Erythroblast (primary cell): ENCODE measurements around the gene NPC1.
"Not testable (repeated sequence)": the region's sequence is repeated elsewhere in the genome, so short reads cannot be mapped to it uniquely, and the experiment has no call there.

Experiments
- DNase-seq, 2 experiments: peaks; one replicate each; lab custom pipeline; 2025; lab: John Stamatoyannopoulos, UW
- GATA1 ChIP-seq: IDR thresholded peaks from 2 replicates; pipeline ENCODE4 v1.6.1; 2011; ENCODE audit warnings: low read depth, mild to moderate bottlenecking, control low read depth, low read length, moderate library complexity
- POLR2A ChIP-seq: IDR thresholded peaks from 2 replicates; pipeline ENCODE4 v1.6.1; 2011; ENCODE audit warnings: mild to moderate bottlenecking, low read length

The NPC1 gene

DNA sequence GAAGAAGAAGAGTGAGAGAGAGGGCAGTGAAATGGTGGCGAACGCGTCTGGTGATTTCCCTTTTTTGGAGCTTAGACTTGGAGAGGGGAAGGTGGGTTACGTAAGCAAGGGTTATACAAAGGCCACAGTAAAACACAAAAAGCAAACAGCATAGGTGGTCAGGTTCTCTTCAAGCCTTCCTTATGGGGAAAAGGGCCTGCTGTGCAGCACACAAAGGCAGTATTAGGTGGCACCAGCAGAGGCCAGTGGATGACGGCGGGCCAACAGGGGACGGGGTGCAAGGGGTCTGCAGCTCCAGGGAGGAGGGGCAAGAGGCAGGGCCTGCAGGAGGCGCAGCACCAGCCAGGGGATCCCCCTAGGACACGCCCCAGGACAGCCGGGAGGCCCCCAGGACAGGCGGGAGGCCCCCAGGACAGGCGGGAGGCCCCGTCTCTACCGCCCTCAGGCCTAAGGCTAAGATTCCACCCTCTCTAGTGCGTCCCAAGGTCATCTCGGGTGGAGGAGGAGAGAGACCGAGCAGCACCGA lies 32.6 kb upstream of the NPC1 start:
- no peak for TF ChIP-seq GATA1
- no peak for TF ChIP-seq POLR2A
- no peak for DNase-seq

DNA sequence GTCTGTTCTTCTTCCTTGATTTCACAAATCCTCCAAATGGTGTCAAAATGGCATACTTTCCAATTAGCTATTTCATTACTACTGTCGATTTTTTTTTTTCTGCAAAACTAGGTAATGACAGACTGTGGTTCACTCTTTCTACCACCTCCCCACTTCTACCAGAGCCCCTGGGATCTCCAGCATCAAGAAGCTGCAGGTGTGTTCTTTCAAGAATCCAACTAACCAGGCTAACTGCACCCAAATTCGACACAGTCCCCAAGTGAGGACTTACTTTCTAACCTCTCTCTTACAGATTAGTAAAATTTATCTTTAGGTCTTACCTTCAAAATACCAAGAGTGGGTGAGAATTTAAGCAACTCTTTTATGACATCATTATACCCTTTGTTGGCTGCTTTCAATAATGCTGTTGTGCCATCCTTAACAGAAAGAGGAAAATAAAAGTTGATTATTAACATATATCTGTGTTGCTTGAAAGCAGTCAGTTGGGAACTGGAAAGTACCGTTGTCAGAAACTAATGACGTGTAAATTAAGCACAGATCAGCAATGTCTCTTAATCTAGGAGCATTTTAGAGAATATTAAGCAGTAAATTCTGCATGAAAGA lies 31.2 kb upstream of the NPC1 start:
- no peak for DNase-seq
- no peak for TF ChIP-seq GATA1
- TF ChIP-seq POLR2A = no peak

DNA sequence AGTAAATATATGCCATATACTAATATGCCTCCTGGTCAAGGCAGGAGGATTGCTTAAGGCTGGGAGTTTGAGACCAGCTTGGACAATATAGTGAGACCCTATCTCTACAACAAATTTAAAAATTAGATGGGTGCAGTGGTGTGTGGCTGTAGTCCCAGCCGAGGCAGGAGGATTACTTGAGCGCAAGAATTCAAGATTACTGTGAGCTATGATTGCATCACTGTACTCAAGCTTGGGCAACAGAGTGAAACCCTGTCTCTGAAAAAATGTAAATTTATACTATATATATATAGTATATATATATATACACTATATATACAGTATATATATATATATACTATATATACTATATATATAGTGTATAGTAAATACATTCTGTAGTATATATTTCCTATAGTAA lies 30.0 kb upstream of the NPC1 start:
- TF ChIP-seq GATA1 (no peak), POLR2A (no peak)
- DNase-seq = no peak

DNA sequence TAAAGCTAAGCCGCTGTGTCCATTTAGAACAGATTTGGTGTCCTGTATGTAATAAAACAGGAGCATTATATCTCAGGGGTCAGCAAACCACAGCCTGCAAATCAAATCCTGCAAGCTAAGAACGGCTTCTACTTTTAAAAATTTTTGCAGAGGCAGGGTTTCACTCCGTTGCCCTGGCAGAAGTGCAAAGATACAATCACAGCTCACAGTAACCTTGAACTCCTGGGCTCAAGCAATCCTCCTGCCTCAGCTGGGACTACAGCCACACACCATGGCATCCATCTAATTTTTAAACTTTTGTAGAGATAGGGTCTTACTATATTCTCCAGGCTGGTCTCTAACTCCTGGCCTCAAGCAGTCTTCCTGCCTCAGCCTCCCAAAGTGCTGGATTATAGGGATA lies 28.6 kb upstream of the NPC1 start:
- no peak for DNase-seq
- TF ChIP-seq GATA1 = no peak
- TF ChIP-seq POLR2A = no peak

DNA sequence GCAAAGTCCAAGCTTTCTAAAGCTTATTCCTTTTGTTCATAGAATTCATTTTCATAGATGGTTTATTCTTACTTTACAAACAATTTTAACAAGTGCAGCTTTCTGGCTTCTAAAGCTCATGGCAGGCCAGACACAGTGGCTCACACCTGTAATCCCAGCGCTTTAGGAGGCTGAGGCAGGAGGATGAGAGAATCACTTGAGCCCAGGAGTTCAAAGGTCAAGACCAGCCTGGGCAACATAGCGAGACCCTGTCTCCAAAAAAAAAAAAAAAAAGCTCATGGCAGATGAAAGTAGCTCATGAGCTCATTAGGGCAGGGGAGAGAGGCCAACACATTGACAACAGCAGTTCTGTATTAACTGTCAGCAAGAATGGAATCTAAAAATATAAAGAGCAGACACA lies 28.1 kb upstream of the NPC1 start:
- DNase-seq = no peak
- TF ChIP-seq GATA1 (no peak), POLR2A (no peak)

DNA sequence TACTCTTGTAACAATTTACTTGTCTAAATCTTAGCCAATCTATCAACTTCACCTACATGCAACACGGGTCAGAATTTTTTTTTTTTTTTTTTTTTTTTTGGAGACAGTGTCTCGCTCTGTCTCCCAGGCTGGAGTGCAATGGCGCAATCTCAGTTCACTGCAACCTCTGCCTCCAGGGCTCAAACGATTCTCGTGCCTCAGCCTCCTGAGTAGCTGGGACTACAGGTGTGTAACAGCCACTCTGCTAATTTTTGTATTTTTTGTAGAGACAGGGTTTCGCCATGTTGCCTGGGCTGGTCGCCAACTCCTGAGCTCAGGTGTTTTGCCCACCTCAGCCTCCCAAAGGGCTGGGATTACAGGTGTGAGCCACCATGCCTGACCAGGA lies 26.8 kb upstream of the NPC1 start:
- not testable (repeated sequence) for DNase-seq

DNA sequence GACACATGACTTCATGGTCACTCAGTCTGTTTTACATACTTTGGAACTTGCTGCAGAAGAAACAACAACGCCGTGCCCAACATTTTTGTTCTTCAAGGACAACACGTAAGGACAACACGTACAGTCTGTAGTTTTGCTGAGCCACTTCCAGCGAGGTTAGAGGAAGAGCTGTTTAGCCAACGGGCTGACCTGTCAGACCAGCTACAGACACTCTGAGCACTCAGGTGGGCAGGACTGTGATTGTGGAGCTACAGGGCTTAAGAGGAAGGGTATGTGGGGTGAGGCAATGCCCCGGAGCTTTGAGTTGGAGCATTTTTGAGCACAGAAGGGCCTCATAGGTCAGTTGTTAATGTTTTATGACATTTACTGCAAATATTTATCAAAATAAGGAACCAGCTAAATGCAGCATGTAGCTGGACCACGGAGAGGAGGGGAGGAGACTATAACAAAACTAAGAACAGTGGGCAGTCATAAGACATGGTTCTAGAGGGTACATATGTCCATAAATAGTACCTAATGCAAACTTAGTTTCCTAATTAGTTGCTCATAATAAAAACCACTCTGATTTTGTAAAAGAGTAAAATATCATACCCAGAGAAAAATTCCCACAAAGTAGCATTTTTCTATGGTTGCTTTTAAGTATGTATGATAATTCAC lies 26.3 kb upstream of the NPC1 start:
- no peak for DNase-seq
- TF ChIP-seq POLR2A = no peak
- TF ChIP-seq GATA1 = no peak

DNA sequence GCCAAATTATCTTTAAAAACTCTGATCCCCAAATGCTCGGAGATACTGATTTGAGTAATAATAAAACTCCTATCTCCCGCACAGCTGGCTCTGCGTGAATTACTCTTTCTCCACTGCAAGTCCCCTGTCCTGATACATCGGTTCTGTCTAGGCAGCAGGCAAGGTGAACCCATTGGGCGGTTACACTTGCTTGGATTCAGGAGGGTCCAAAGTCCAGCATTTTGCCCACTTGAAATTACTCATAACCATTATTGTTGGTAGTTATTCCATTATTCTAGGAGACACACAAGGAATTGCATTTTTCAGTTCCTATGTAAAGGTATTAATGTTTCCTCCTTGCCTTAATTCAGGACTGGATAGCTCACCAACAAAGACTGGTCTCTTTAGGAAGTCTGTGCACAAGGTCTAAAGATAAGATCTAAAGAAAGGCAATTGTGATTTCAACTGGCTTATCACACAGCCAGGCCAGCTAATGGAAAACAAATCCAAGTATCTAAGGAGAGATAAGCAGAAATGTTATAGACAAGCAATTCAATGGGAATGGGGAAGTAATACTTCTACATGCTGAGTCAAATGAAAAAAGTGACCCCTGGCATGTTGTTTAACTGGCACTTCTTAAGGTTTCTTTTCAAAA lies 23.2 kb upstream of the NPC1 start:
- no peak for DNase-seq
- no peak for TF ChIP-seq GATA1
- no peak for TF ChIP-seq POLR2A

DNA sequence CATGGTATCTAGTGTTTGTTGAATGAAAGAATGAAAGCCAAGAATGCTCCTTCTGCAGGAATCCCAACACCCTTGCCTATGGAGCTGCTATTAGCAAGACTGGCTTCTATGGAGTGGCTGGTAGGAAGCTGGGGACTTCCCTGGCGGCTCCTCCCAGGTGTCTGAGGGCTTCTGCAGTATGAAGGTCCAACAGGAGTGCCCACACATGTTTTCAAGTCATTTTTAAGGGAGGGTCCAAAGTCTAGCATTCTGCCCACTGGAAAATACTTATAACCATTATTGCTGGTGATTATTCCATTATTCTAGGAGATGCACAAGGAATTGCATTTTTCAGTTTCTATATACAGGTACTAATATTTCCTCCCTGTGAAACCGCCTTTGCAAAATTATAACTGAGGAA lies 21.9 kb upstream of the NPC1 start:
- no peak for DNase-seq
- no peak for TF ChIP-seq GATA1
- no peak for TF ChIP-seq POLR2A

DNA sequence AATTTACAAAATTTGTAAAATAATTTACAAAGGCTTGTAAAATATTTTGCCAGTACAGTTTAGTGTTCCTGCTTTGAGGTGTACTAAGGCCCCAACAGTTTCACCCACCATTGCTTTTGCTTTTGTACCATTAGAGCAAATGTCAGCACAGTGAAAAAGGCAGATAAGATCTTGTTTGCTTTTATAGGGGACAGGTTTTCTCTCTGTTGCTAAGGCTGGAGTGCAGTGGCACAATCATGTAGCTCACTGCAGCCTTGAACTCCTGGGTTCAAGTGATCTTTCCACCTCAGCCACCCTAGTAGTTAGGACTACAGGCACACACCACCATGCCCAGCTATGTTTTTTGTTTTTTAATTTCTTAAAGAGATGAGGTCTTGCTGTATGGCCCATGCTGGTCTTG lies 19.6 kb upstream of the NPC1 start:
- DNase-seq = no peak
- TF ChIP-seq POLR2A = no peak
- no peak for TF ChIP-seq GATA1

DNA sequence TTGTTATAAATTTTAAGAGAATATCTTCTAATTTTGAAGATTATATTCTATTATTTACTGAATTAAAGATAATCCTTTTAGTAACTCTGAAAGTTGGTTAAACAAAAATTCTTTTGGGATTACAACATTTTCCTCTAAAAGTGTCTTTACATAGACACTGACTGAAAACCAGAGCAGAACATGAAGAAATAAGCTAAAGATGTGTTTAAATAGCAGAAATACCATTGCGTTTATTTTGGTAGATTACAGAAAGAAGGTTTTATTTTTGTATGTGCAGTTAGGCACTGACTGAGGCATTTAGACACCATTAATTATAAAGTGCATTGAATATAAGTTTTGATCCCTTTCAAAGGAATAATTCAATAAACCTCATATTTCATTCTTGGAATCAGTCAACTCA lies 13.5 kb upstream of the NPC1 start:
- no peak for DNase-seq
- no peak for TF ChIP-seq GATA1
- no peak for TF ChIP-seq POLR2A

DNA sequence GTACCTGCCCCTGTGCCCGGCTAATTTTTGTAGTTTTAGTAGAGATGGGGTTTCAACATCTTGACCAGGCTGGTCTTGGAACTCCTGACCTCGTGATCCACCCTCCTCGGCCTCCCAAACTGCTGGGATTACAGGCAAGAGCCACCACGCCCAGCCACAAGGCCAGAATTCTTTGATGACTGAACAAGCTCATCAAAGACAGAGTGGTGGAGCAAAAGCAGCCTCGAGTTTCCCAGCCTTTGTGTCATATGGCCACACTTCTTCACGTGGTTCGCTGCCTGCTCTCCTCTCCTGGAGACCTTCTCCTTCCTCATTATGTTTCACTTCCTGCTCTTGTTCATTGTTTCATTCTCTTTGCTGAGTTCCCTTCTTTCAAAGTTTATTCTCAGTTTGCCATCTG lies 9.9 kb upstream of the NPC1 start:
- TF ChIP-seq GATA1 (no peak), POLR2A (no peak)
- no peak for DNase-seq

DNA sequence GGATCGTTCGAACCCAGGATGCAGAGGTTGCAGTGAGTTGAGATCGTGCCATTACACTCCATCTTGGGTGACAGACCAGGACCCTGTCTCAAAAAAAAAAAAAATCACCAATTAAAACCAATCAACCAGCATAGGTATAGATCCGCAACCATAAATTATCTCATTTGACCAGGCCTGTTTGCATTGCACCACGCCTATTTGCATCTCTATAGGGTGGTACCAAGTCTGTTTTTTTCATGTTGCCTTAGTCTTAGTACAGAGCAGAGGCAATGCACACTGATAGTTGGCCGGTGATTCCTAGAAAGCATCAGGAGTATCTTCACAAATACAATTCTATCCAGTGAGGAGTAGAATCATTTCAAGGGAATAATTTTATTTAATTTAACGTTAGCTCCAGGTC lies 9.3 kb upstream of the NPC1 start:
- DNase-seq = peak in 1 of 2 experiments; percentile 16
- TF ChIP-seq GATA1 (no peak), POLR2A (no peak)

DNA sequence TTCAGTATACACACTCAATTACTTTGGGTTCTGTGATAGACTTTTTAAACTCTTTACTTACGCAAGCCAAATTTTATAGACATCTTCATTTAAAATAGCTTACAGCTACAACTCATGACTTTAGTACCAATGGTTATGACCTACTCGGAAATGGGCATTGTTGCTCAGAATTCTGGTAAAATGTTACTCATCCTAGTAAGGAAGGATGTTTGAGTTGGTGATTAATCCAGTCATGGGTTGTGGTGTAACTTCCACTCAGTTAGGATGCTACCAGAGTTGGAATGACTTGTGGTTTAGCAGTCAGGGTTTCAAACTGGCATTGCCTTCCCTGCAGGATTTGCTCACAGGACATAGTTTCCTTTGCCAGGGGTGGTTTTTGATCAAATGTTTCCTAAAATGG lies 7.4 kb upstream of the NPC1 start:
- TF ChIP-seq POLR2A (no peak), GATA1 (no peak)
- no peak for DNase-seq
